GM18502 (cell line): ENCODE measurements around the gene VMAC.
A peak's percentile ranks its signal among the peaks of the same experiment; 100 is the strongest.
"Not testable (repeated sequence)": the region's sequence is repeated elsewhere in the genome, so short reads cannot be mapped to it uniquely, and the experiment has no call there.

Source experiments
- ATAC-seq: cut with Tn5 transposase; IDR thresholded peaks from one replicate; pipeline ENCODE4 v1.9.1; 2021; ENCODE audit warnings: mild to moderate bottlenecking; ENCODE audit not compliant: unreplicated experiment, poor library complexity

The VMAC gene

GRCh38 chr19:5904352-5905113, at the start of gene VMAC:
TSS of gene VMAC (plus strand) at chr19:5904872. CDS start at chr19:5904891, 19 bp downstream.
- ATAC-seq: peak; percentile 77

- ATAC-seq: not testable (repeated sequence)
Measured at GRCh38 chr19:5855151-5855550, 49.5 kb upstream of the VMAC start.

- no peak for ATAC-seq
Measured at GRCh38 chr19:5857203-5858081, 47.2 kb upstream of the VMAC start.

- ATAC-seq: no peak
Measured at GRCh38 chr19:5863030-5863665, 41.5 kb upstream of the VMAC start.

- ATAC-seq: no peak
Measured at GRCh38 chr19:5864013-5864720, 40.5 kb upstream of the VMAC start.

GRCh38 chr19:5864725-5865486, 39.8 kb upstream of the VMAC start:
- no peak for ATAC-seq

GRCh38 chr19:5865772-5866171, 38.9 kb upstream of the VMAC start:
- ATAC-seq: no peak

- ATAC-seq: no peak
Measured at GRCh38 chr19:5867201-5868136, 37.2 kb upstream of the VMAC start.

- no peak for ATAC-seq
Measured at GRCh38 chr19:5870986-5871394, 33.7 kb upstream of the VMAC start.

- no peak for ATAC-seq
Measured at GRCh38 chr19:5873617-5874199, 31.0 kb upstream of the VMAC start.

- ATAC-seq: not testable (repeated sequence)
Measured at GRCh38 chr19:5874496-5874895, 30.2 kb upstream of the VMAC start.

GRCh38 chr19:5877427-5877826, 27.2 kb upstream of the VMAC start:
- ATAC-seq: no peak

- ATAC-seq: no peak
Measured at GRCh38 chr19:5877882-5878281, 26.8 kb upstream of the VMAC start.

- no peak for ATAC-seq
Measured at GRCh38 chr19:5880196-5880595, 24.5 kb upstream of the VMAC start.

GRCh38 chr19:5880604-5881078, 24.0 kb upstream of the VMAC start:
- no peak for ATAC-seq

GRCh38 chr19:5881543-5882299, 23.0 kb upstream of the VMAC start:
- no peak for ATAC-seq

GRCh38 chr19:5882421-5882968, 22.2 kb upstream of the VMAC start:
- no peak for ATAC-seq
